ENCODE results near the gene AVP. TPM values are rescaled to one million over a fixed set of nuclear protein-coding genes. Genes with fewer than 3 reads are reported as not detected.
A peak's percentile ranks its signal among the peaks of the same experiment; 100 is the strongest.

AVP gene
- total and polyA plus RNA-seq, 2 of the 13 experiments (the other 11 are each of a cell fraction or from before 2014, with no cell fraction given) = 0.12 TPM; not detected in 1

DNA sequence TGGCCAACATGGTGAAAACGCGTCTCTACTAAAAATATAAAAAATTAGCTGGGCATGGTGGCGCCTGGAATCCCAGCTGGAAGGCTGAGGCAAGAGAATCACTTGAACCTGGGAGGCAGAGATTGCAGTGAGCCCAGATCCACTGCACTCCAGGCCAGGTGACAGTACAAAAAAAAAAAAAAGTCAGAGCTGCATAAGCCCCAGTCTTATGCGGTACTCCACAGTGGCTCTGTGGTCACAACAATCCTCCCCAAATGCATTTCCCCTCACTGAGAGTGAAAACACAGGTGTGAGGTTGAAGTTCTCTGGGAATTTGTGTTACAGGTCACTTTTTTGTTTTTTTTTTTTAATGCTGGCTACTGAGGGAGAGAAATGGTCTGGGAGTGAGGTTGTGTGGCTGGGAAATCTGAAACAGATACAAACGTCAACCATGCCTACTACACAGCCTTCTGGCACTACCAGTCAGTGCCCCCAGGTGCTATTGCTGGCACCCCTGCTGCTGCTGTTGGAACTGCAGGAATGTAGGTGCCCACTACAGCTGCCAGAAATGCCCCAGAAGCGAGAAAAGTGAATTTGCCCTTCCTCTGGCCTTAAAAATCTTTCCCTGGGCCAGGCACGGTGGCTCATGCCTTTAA lies 33.0 kb downstream of the AVP start (continued):
- TF ChIP-seq MTERF4 (CRISPR knock-in tag; IDR thresholded peaks at IDR 0.05) = 0 out of 2 replicates have a peak, but pooled peaks have one; percentile 52
- no peak for TF ChIP-seq ZNF484 (CRISPR knock-in tag; IDR thresholded peaks at IDR 0.05; ENCODE audit: borderline replicate concordance, low read depth)
- TF ChIP-seq CEBPZ (IDR thresholded peaks at IDR 0.05; ENCODE audit: low read length) = no peak
- TF ChIP-seq ZNF383 (CRISPR knock-in tag; IDR thresholded peaks at IDR 0.05; ENCODE audit: borderline replicate concordance) = no peak
- TF ChIP-seq IRF2 (CRISPR knock-in tag; IDR thresholded peaks at IDR 0.05) = no peak
- 0 out of 2 replicates have a peak, but pooled peaks have one; percentile 13 for TF ChIP-seq KDM2A (CRISPR knock-in tag; IDR thresholded peaks at IDR 0.05; ENCODE audit: borderline replicate concordance, low read depth)
- no peak for TF ChIP-seq ZNF660 (CRISPR knock-in tag; IDR thresholded peaks at IDR 0.05; ENCODE audit: borderline replicate concordance, low read depth)
- TF ChIP-seq NR2F6 (IDR thresholded peaks at IDR 0.05) = peak; percentile 39; the same call in 1 of the 2 replicates
- no peak for TF ChIP-seq NR2F6 (CRISPR knock-in tag; IDR thresholded peaks at IDR 0.05)
- TF ChIP-seq ZNF816 (CRISPR knock-in tag; IDR thresholded peaks at IDR 0.05; ENCODE audit: borderline replicate concordance) = no peak
- no peak for TF ChIP-seq MBNL3 (CRISPR knock-in tag; conservative IDR thresholded peaks at IDR 0.05)
- TF ChIP-seq, protein P1, sequence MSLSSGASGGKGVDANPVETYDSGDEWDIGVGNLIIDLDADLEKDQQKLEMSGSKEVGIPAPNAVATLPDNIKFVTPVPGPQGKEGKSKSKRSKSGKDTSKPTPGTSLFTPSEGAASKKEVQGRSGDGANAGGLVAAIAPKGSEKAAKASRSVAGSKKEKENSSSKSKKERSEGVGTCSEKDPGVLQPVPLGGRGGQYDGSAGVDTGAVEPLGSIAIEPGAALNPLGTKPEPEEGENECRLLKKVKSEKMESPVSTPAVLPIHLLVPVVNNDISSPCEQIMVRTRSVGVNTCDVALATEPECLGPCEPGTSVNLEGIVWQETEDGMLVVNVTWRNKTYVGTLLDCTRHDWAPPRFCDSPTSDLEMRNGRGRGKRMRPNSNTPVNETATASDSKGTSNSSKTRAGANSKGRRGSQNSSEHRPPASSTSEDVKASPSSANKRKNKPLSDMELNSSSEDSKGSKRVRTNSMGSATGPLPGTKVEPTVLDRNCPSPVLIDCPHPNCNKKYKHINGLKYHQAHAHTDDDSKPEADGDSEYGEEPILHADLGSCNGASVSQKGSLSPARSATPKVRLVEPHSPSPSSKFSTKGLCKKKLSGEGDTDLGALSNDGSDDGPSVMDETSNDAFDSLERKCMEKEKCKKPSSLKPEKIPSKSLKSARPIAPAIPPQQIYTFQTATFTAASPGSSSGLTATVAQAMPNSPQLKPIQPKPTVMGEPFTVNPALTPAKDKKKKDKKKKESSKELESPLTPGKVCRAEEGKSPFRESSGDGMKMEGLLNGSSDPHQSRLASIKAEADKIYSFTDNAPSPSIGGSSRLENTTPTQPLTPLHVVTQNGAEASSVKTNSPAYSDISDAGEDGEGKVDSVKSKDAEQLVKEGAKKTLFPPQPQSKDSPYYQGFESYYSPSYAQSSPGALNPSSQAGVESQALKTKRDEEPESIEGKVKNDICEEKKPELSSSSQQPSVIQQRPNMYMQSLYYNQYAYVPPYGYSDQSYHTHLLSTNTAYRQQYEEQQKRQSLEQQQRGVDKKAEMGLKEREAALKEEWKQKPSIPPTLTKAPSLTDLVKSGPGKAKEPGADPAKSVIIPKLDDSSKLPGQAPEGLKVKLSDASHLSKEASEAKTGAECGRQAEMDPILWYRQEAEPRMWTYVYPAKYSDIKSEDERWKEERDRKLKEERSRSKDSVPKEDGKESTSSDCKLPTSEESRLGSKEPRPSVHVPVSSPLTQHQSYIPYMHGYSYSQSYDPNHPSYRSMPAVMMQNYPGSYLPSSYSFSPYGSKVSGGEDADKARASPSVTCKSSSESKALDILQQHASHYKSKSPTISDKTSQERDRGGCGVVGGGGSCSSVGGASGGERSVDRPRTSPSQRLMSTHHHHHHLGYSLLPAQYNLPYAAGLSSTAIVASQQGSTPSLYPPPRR (CRISPR knock-in tag; IDR thresholded peaks at IDR 0.05; ENCODE audit: borderline replicate concordance) = no peak
- TF ChIP-seq ZNF543 (CRISPR knock-in tag; IDR thresholded peaks at IDR 0.05) = no peak
- TF ChIP-seq ZNF44 (CRISPR knock-in tag; IDR thresholded peaks at IDR 0.05) = no peak
- TF ChIP-seq ZNF256 (CRISPR knock-in tag; conservative IDR thresholded peaks at IDR 0.05) = no peak
- TF ChIP-seq, protein P2, sequence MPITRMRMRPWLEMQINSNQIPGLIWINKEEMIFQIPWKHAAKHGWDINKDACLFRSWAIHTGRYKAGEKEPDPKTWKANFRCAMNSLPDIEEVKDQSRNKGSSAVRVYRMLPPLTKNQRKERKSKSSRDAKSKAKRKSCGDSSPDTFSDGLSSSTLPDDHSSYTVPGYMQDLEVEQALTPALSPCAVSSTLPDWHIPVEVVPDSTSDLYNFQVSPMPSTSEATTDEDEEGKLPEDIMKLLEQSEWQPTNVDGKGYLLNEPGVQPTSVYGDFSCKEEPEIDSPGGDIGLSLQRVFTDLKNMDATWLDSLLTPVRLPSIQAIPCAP (CRISPR knock-in tag; IDR thresholded peaks at IDR 0.05; ENCODE audit: low read depth) = no peak
- TF ChIP-seq ZNF260 (CRISPR knock-in tag; IDR thresholded peaks at IDR 0.05; ENCODE audit: borderline replicate concordance, low read depth) = no peak
- TF ChIP-seq CBFB (CRISPR knock-in tag; IDR thresholded peaks at IDR 0.05) = no peak
- TF ChIP-seq BATF2 (CRISPR knock-in tag; IDR thresholded peaks at IDR 0.05) = no peak
- TF ChIP-seq MEIS2 (CRISPR knock-in tag; IDR thresholded peaks at IDR 0.05) = no peak

All from HepG2 (cell line).